Left lung (tissue), 10 donors: ENCODE results near the gene PRDM10. TPM values are rescaled to one million over a fixed set of nuclear protein-coding genes. Genes with fewer than 3 reads are reported as not detected.

Source experiments
- ATAC-seq: fragments of 200-7000 bp; cut with Tn5 transposase; one replicate; pipeline ENCODE4 v1.9.1; 2020; ENCODE audit warnings: moderate library complexity
- DNase-seq, 4 donors: peaks; one replicate each; pipeline ENCODE4 v3.0.0-alpha.2; 2013 to 2020
- H3K27ac ChIP-seq, 2 donors: fragments of 200-600 bp; sonication (generic) in 1 of 2; one replicate each; pipeline versions ENCODE4 v1.5.0 to v1.8.0; 2020 to 2021
- H3K27me3 ChIP-seq, 2 donors: fragments of 200-600 bp; sonication (generic) in 1 of 2; one replicate each; pipeline versions ENCODE4 v1.5.0 to v1.8.0; 2020 to 2021
- H3K36me3 ChIP-seq, 2 donors: fragments of 200-600 bp; sonication (generic) in 1 of 2; one replicate each; pipeline versions ENCODE4 v1.5.0 to v1.8.0; 2020 to 2021
- H3K4me1 ChIP-seq, 2 donors: fragments of 200-600 bp; one replicate each; pipeline ENCODE4 v1.8.0; 2021
- H3K4me3 ChIP-seq, 2 donors: fragments of 200-600 bp; sonication (generic) in 1 of 2; one replicate each; pipeline versions ENCODE4 v1.5.0 to v1.8.0; 2020 to 2021; ENCODE audit warnings: mild to moderate bottlenecking in 1 of 2
- H3K9me3 ChIP-seq, 2 donors: fragments of 200-600 bp; sonication (generic) in 1 of 2; one replicate each; pipeline versions ENCODE4 v1.5.0 to v1.8.0; 2020 to 2021
- CTCF ChIP-seq, 2 donors: fragments of 200-600 bp; sonication (generic) in 1 of 2; IDR thresholded peaks; one replicate each; pipeline versions ENCODE4 v1.5.0 to v1.8.0; 2021; ENCODE audit warnings: antibody characterized with exemption in 2 of 2
- intact Hi-C, 2 donors: fragments of 100-400 bp; cut with DNase I; formaldehyde crosslinking; loops; one replicate each; pipeline versions ENCODE4 v1.11.2 to v1.14.2; 2022
- polyA plus RNA-seq, 6 donors: library from polyadenylated mRNA; unstranded; fragments of 120-200 nt; gene quantifications; one replicate each; pipeline ENCODE4 v1.2.1, GENCODE V29; 2013; ENCODE audit not compliant: insufficient read length in 6 of 6
- total RNA-seq, 2 donors: library from RNA; stranded (reverse); fragmentation: NEBNext Ultra II Directional; extraction: Animal tissue kit (Norgen Biotek cat#: 25700); gene quantifications; one replicate each; pipeline ENCODE4 v1.2.1, GENCODE V29; 2021
- donor health status: DM: no; HTN: yes; CAD: no.
- donor health status: DM: no; HTN: no; CAD: no.

The PRDM10 gene
- total and polyA plus RNA-seq, 8 donors = 8.0 to 15.9 (median 10.6) TPM

DNA sequence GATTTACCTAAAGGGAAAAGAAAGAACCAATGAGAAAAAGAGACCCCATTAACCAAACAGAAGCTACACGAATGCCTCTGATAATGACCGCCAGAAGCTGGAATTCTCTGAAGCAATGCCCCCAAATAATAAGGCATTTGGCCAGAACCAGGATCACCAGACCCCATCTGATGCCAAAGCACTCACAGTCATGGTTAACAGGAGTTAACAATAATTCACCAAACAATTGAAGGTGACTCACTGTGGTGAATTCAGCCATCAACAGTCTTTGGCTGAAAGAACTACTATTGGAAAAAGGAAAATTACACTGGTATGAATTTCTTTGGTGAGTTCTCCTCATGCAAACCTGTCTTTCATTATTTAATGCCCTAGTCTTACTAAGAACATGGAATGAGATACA lies 85.4 kb downstream of the PRDM10 start:
- peaks cover 0 to 54% of the 10 kb centered on the region in 2 donors for H3K36me3 ChIP-seq
- no peak for TF ChIP-seq CTCF (IDR thresholded peaks at IDR 0.05)
- no peak for DNase-seq
- ATAC-seq = no peak
- no peak overlapping the region for H3K27ac ChIP-seq
- no peaks in the 10 kb centered on the region for H3K9me3 ChIP-seq
- H3K27me3 ChIP-seq = no peaks in the 10 kb centered on the region
- intact Hi-C loops = no loop called here
- H3K4me1 ChIP-seq = no peaks in the 10 kb centered on the region
- H3K4me3 ChIP-seq = no peak overlapping the region

DNA sequence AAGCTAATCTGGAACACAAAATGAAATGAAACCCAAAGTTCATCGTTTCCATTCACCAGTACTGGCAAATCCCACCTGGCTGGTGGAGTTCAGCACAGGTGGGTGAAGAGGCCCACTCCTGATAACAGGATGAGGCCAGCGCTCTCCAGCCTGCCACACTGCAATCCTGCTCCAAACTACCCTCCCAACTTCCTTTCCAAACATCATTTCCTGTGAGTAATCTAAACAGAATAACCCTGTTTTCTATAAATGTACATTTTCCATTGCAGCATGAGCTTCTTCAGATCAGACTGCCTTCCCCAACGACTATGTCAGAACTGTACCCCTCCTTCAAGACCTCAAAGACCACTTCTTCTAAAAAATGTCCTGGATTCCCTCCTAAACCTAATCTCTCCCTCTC lies 91.3 kb downstream of the PRDM10 start:
- Histone ChIP-seq H3K27ac (peak overlapping the region in 1 of 2 donors; percentile 13), H3K9me3 (no peaks in the 10 kb centered on the region), H3K4me1 (peaks cover 0 to 3% of the 10 kb centered on the region in 2 donors), H3K27me3 (no peaks in the 10 kb centered on the region), H3K36me3 (peaks cover 0 to 84% of the 10 kb centered on the region in 2 donors), H3K4me3 (no peak overlapping the region)
- DNase-seq (peak in 1 of 4 donors; percentile 9), ATAC-seq (no peak)
- no peak for TF ChIP-seq CTCF (IDR thresholded peaks at IDR 0.05)
- intact Hi-C loops = no loop called here

- no peak for TF ChIP-seq CTCF (IDR thresholded peaks at IDR 0.05)
- peak in 1 of 4 donors; percentile 3 for DNase-seq
- no peaks in the 10 kb centered on the region for H3K9me3 ChIP-seq
- H3K4me1 ChIP-seq = peaks cover 0 to 3% of the 10 kb centered on the region in 2 donors
- H3K36me3 ChIP-seq = peaks cover 0 to 83% of the 10 kb centered on the region in 2 donors
- ATAC-seq = peak; percentile 77
- H3K4me3 ChIP-seq = no peak overlapping the region
- H3K27me3 ChIP-seq = no peaks in the 10 kb centered on the region
- intact Hi-C loops = no loop called here
- no peak overlapping the region for H3K27ac ChIP-seq
Observed at GRCh38 chr11:129910360-129910759, 92.3 kb downstream of the PRDM10 start.

DNA sequence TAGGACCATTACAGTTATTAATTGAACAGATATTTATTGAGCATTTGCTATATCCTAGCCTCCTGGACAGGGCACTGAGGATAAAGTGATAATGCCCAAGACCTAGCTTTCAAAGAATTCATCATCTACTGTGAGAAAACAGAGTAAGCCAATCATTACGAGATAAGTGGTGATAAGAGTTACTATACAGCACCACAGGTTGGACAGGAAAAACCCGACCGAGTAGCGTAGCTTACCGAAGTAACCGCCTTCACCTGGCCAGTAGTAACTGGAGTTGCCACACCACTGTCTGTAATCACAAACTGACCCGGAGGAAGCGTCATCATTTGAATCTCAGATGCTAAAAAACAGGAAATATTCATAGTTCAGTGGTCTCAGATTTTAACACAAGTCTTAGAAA lies 97.2 kb downstream of the PRDM10 start:
- Histone ChIP-seq H3K4me1 (no peaks in the 10 kb centered on the region), H3K4me3 (no peak overlapping the region), H3K27ac (no peak overlapping the region), H3K9me3 (no peaks in the 10 kb centered on the region), H3K36me3 (peaks cover 0 to 75% of the 10 kb centered on the region in 2 donors), H3K27me3 (no peaks in the 10 kb centered on the region)
- intact Hi-C loops = no loop called here
- ATAC-seq = no peak
- no peak for DNase-seq
- no peak for TF ChIP-seq CTCF (IDR thresholded peaks at IDR 0.05)

- peak; percentile 41 for ATAC-seq
- no peak for TF ChIP-seq CTCF (IDR thresholded peaks at IDR 0.05)
- peaks cover 8 to 23% of the 10 kb centered on the region in 2 donors for H3K4me1 ChIP-seq
- no peak for DNase-seq
- peaks cover 0 to 24% of the 10 kb centered on the region in 2 donors for H3K36me3 ChIP-seq
- H3K27me3 ChIP-seq = no peaks in the 10 kb centered on the region
- H3K27ac ChIP-seq = peak overlapping the region; percentile 68 to 73
- no peaks in the 10 kb centered on the region for H3K9me3 ChIP-seq
- H3K4me3 ChIP-seq = peak overlapping the region; percentile 73 to 83
- intact Hi-C loops = no loop called here
Observed at GRCh38 chr11:129896062-129896461, 106.6 kb downstream of the PRDM10 start.
